HCT116 (cell line): ENCODE measurements around the gene PSMB7. TPM values are rescaled to one million over a fixed set of nuclear protein-coding genes. Genes with fewer than 3 reads are reported as not detected.
A peak's percentile ranks its signal among the peaks of the same experiment; 100 is the strongest.

Experiments
- ATAC-seq: fragments of 200-7000 bp; cut with Tn5 transposase; 2 replicates; pipeline ENCODE4 v1.9.1; 2020; ENCODE audit warnings: mild to moderate bottlenecking, moderate library complexity
- BruUV-seq: library from RNA; stranded (reverse); fragments of 400-500 nt; replicated peaks from 2 replicates; lab custom pipeline; 2021; lab: Mats Ljungman, UMichigan
- CTCF ChIA-PET: fragments of 300-600 bp; sonication (Branson Sonifier 250); formaldehyde crosslinking; loops from one replicate; lab custom pipeline; 2021; ENCODE audit warnings: antibody characterized with exemption; lab: Charles Lee
- POLR2A ChIA-PET: fragments of 300-600, 350-600 bp; sonication (Branson Sonifier 250); formaldehyde crosslinking; loops from one replicate; lab custom pipeline; 2021; ENCODE audit warnings: antibody characterized with exemption; lab: Charles Lee
- RAD21 ChIA-PET, 2 experiments: fragments of 300-600 bp; sonication (Branson Sonifier 250); formaldehyde crosslinking; loops; one replicate each; lab custom pipeline; 2023; ENCODE audit warnings: low total read pairs in 2 of 2; ENCODE audit not compliant: uncharacterized antibody in 2 of 2, unreplicated experiment in 2 of 2, low non-redundant PET in 1 of 2; lab: Charles Lee
- DNase-seq: peaks from one replicate; pipeline ENCODE4 v3.0.0-alpha.2; 2010; ENCODE audit warnings: low read depth, low spot score
- H2AFZ ChIP-seq: fragments of 200-600 bp; shearing (Covaris generic), sonication (generic); 2 replicates; pipeline ENCODE4 v1.6.1; 2017; ENCODE audit warnings: low read depth, mixed run types, mixed read lengths, antibody characterized with exemption, low read length; ENCODE audit not compliant: poor library complexity, severe bottlenecking
- H3K27ac ChIP-seq: 2 replicates; pipeline ENCODE4 v1.5.1; 2012; ENCODE audit warnings: low read depth, low read length
- H3K27me3 ChIP-seq: fragments of 200-600 bp; sonication (generic); 2 replicates; pipeline ENCODE4 v1.6.1; 2016; ENCODE audit warnings: mixed run types, low read length, mixed read lengths; ENCODE audit not compliant: insufficient read depth
- H3K36me3 ChIP-seq, 2 experiments: fragments of 200-500 bp in 1 of 2; fragments of 200-600 bp in 1 of 2; sonication (Bioruptor generic) in 1 of 2; sonication (generic) in 1 of 2; 2 replicates each; pipeline versions ENCODE4 v1.5.1 to v1.6.1; 2014 to 2016; ENCODE audit warnings: low read length in 2 of 2, inconsistent platforms in 1 of 2, mixed read lengths in 1 of 2, mixed run types in 1 of 2; ENCODE audit not compliant: insufficient read depth in 2 of 2, control insufficient read depth in 1 of 2
- H3K4me1 ChIP-seq, 2 experiments: fragments of 200-600 bp in 1 of 2; sonication (generic) in 1 of 2; 2 replicates each; pipeline versions ENCODE4 v1.5.1 to v1.6.1; 2012 to 2017; ENCODE audit warnings: low read length in 2 of 2, inconsistent platforms in 1 of 2, mild to moderate bottlenecking in 1 of 2, mixed read lengths in 1 of 2, mixed run types in 1 of 2, moderate library complexity in 1 of 2; ENCODE audit not compliant: insufficient read depth in 2 of 2, control insufficient read depth in 1 of 2
- H3K4me2 ChIP-seq: fragments of 200-600 bp; sonication (generic); 2 replicates; pipeline ENCODE4 v1.6.1; 2017; ENCODE audit warnings: mixed run types, low read length, mixed read lengths
- H3K4me3 ChIP-seq, 2 experiments: fragments of 200-600 bp in 1 of 2; sonication (generic) in 1 of 2; replicated peaks in 1 of 2; 2 replicates each; pipeline ENCODE4 v1.5.1; 2011 to 2016; ENCODE audit warnings: low read length in 2 of 2, control low read depth in 1 of 2, low read depth in 1 of 2, mild to moderate bottlenecking in 1 of 2, mixed read lengths in 1 of 2, mixed run types in 1 of 2
- H3K79me2 ChIP-seq: fragments of 200-600 bp; sonication (generic); 2 replicates; pipeline ENCODE4 v1.6.1; 2017; ENCODE audit warnings: mild to moderate bottlenecking, mixed run types, low read length, moderate library complexity, mixed read lengths; ENCODE audit not compliant: insufficient read depth
- H3K9ac ChIP-seq: fragments of 200-600 bp; sonication (generic); 2 replicates; pipeline ENCODE4 v1.6.1; 2016; ENCODE audit warnings: low read length, mixed read lengths
- H3K9me2 ChIP-seq: fragments of 200-600 bp; sonication (generic), shearing (Covaris generic); 2 replicates; pipeline ENCODE4 v1.6.1; 2017; ENCODE audit warnings: mixed run types, mild to moderate bottlenecking, moderate library complexity; ENCODE audit not compliant: insufficient read depth
- H3K9me3 ChIP-seq, 2 experiments: fragments of 200-500 bp in 1 of 2; fragments of 200-600 bp in 1 of 2; sonication (Bioruptor generic) in 1 of 2; sonication (generic) in 1 of 2; 2 replicates each; pipeline ENCODE4 v1.6.1; 2014 to 2017; ENCODE audit warnings: low read length in 2 of 2, mixed read lengths in 2 of 2, inconsistent platforms in 1 of 2, low read depth in 1 of 2, mild to moderate bottlenecking in 1 of 2, mixed run types in 1 of 2, moderate library complexity in 1 of 2; ENCODE audit not compliant: control insufficient read depth in 1 of 2, insufficient read depth in 1 of 2
- H4K20me1 ChIP-seq: fragments of 200-600 bp; sonication (generic), shearing (Covaris generic); 2 replicates; pipeline ENCODE4 v1.6.1; 2017; ENCODE audit warnings: mixed run types, mild to moderate bottlenecking, moderate library complexity; ENCODE audit not compliant: insufficient read depth
- CEBPB ChIP-seq: IDR thresholded peaks from 2 replicates; pipeline ENCODE4 v1.6.1; 2012; ENCODE audit warnings: low read depth
- JUND ChIP-seq: IDR thresholded peaks from 2 replicates; pipeline ENCODE4 v1.6.1; 2012
- SIN3A ChIP-seq: IDR thresholded peaks from 2 replicates; pipeline ENCODE4 v1.6.1; 2012; ENCODE audit warnings: low read depth
- SRF ChIP-seq: IDR thresholded peaks from 2 replicates; pipeline ENCODE4 v1.6.1; 2012; ENCODE audit warnings: low read depth
- YY1 ChIP-seq: IDR thresholded peaks from 2 replicates; pipeline ENCODE4 v1.6.1; 2011; ENCODE audit warnings: low read length, low read depth, moderate library complexity, mild to moderate bottlenecking; ENCODE audit not compliant: insufficient replicate concordance; ENCODE audit errors: extremely low read depth
- ZFX ChIP-seq: fragments of 450-650 bp; IDR thresholded peaks from 2 replicates; pipeline ENCODE4 v1.6.1; 2017
- intact Hi-C: fragments of 100-400 bp; cut with micrococcal nuclease; formaldehyde crosslinking; loops from 2 replicates; pipeline ENCODE4 v1.10.0; 2022
- total RNA-seq: library from RNA; stranded (reverse); gene quantifications from one replicate; pipeline ENCODE4 v1.2.1, GENCODE V29; 2021; ENCODE audit not compliant: unreplicated experiment
- TF ChIP-seq, protein P1 (sequence below): IDR thresholded peaks from 2 replicates; pipeline ENCODE4 v1.6.1; 2012; ENCODE audit warnings: low read depth
- TF ChIP-seq, protein P2 (sequence below), 3 experiments: fragments of 200-600 bp in 1 of 3; sonication (generic) in 1 of 3; IDR thresholded peaks in 2 of 3; conservative IDR thresholded peaks in 1 of 3; 2 replicates each; pipeline ENCODE4 v1.5.1; 2012 to 2017; ENCODE audit warnings: low read depth in 2 of 3, low read length in 2 of 3, antibody characterized with exemption in 1 of 3, borderline replicate concordance in 1 of 3, control low read depth in 1 of 3, mild to moderate bottlenecking in 1 of 3, mixed read lengths in 1 of 3, mixed run types in 1 of 3, moderate library complexity in 1 of 3; ENCODE audit not compliant: insufficient read depth in 1 of 3

PSMB7 gene
- total RNA-seq, 1 experiment from 2014 or later = 222 TPM

GRCh38 chr9:124448019-124448418 lies 32.8 kb upstream of the PSMB7 start (continued):
- TF ChIP-seq, protein P1, sequence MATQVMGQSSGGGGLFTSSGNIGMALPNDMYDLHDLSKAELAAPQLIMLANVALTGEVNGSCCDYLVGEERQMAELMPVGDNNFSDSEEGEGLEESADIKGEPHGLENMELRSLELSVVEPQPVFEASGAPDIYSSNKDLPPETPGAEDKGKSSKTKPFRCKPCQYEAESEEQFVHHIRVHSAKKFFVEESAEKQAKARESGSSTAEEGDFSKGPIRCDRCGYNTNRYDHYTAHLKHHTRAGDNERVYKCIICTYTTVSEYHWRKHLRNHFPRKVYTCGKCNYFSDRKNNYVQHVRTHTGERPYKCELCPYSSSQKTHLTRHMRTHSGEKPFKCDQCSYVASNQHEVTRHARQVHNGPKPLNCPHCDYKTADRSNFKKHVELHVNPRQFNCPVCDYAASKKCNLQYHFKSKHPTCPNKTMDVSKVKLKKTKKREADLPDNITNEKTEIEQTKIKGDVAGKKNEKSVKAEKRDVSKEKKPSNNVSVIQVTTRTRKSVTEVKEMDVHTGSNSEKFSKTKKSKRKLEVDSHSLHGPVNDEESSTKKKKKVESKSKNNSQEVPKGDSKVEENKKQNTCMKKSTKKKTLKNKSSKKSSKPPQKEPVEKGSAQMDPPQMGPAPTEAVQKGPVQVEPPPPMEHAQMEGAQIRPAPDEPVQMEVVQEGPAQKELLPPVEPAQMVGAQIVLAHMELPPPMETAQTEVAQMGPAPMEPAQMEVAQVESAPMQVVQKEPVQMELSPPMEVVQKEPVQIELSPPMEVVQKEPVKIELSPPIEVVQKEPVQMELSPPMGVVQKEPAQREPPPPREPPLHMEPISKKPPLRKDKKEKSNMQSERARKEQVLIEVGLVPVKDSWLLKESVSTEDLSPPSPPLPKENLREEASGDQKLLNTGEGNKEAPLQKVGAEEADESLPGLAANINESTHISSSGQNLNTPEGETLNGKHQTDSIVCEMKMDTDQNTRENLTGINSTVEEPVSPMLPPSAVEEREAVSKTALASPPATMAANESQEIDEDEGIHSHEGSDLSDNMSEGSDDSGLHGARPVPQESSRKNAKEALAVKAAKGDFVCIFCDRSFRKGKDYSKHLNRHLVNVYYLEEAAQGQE = no peak
- TF ChIP-seq, all 23 proteins: peak for 0

- ChIA-PET RAD21 (no interaction called here), POLR2A (no interaction called here), CTCF (no interaction called here)
- Histone ChIP-seq H3K4me2 (peak overlapping the region; percentile 74), H3K9me3 (no peaks in the 10 kb centered on the region), H3K9me2 (no peaks in the 10 kb centered on the region), H3K9ac (peak overlapping the region; percentile 30; the same call in 1 of the 2 replicates), H4K20me1 (no peaks in the 10 kb centered on the region), H3K4me3 (peak overlapping the region in 1 of 2 experiments; percentile 18; a peak in 1 of 4 replicates), H3K4me1 (peaks cover 13 to 31% of the 10 kb centered on the region in 2 experiments; a peak in 3 of 4 replicates), H3K36me3 (no peaks in the 10 kb centered on the region), H3K79me2 (no peaks in the 10 kb centered on the region), H3K27me3 (no peaks in the 10 kb centered on the region), H2AFZ (peak overlapping the region; percentile 85), H3K27ac (no peak overlapping the region)
- DNase-seq (no peak), ATAC-seq (peak; percentile 65)
- intact Hi-C loops = no loop called here
- BruUV-seq = no TSS peak
- no peak for TF ChIP-seq CEBPB
- no peak for TF ChIP-seq SRF
Measured at GRCh38 chr9:124447297-124447661, 32.0 kb upstream of the PSMB7 start.

DNA sequence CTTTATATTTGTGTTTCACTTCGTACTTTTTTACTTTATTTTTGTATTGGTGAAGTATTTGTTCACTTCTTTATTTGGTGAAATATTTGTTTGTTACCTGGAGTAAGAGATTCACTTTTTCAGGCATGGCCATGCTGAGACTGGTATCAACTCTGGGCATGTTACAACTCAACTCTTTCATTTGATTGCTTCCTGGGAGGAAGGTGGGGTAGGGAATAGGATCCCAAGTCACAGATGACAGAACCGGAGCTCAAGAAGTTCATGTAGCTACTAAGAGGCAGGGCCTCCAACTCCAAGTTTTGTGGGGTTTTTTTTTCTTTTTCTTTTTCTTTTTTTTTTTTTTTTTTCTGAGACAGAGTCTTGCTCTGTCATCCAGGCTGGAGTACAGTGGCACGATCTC lies 28.9 kb upstream of the PSMB7 start:
- Histone ChIP-seq H3K79me2 (no peaks in the 10 kb centered on the region), H3K4me2 (no peak overlapping the region), H3K27me3 (no peaks in the 10 kb centered on the region), H3K4me3 (no peak overlapping the region), H3K4me1 (peaks cover 13 to 28% of the 10 kb centered on the region in 2 experiments; a peak in 3 of 4 replicates), H3K27ac (no peak overlapping the region), H3K9me3 (no peaks in the 10 kb centered on the region), H4K20me1 (no peaks in the 10 kb centered on the region), H3K9me2 (no peaks in the 10 kb centered on the region), H3K9ac (no peak overlapping the region), H2AFZ (no peak overlapping the region), H3K36me3 (no peaks in the 10 kb centered on the region)
- ATAC-seq (no peak), DNase-seq (no peak)
- ChIA-PET CTCF (no interaction called here), RAD21 (no interaction called here), POLR2A (no interaction called here)
- BruUV-seq = no TSS peak
- intact Hi-C loops = no loop called here
- TF ChIP-seq YY1 (no peak), ZFX (no peak), SIN3A (no peak), JUND (no peak)
- TF ChIP-seq, protein P1 = no peak
- TF ChIP-seq, protein P2, sequence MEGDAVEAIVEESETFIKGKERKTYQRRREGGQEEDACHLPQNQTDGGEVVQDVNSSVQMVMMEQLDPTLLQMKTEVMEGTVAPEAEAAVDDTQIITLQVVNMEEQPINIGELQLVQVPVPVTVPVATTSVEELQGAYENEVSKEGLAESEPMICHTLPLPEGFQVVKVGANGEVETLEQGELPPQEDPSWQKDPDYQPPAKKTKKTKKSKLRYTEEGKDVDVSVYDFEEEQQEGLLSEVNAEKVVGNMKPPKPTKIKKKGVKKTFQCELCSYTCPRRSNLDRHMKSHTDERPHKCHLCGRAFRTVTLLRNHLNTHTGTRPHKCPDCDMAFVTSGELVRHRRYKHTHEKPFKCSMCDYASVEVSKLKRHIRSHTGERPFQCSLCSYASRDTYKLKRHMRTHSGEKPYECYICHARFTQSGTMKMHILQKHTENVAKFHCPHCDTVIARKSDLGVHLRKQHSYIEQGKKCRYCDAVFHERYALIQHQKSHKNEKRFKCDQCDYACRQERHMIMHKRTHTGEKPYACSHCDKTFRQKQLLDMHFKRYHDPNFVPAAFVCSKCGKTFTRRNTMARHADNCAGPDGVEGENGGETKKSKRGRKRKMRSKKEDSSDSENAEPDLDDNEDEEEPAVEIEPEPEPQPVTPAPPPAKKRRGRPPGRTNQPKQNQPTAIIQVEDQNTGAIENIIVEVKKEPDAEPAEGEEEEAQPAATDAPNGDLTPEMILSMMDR (IDR thresholded peaks at IDR 0.05 in 2 of 3, conservative IDR thresholded peaks at IDR 0.05 in 1 of 3; ENCODE audit: borderline replicate concordance in 1 of 3, insufficient read depth in 1 of 3, low read depth in 2 of 3, low read length in 2 of 3) = no peak
